GM18502 (cell line): ENCODE results near the gene PIANP.
"Not testable (repeated sequence)": the region's sequence is repeated elsewhere in the genome, so short reads cannot be mapped to it uniquely, and the experiment has no call there.

Experiments
- ATAC-seq: cut with Tn5 transposase; IDR thresholded peaks from one replicate; pipeline ENCODE4 v1.9.1; 2021; ENCODE audit warnings: mild to moderate bottlenecking; ENCODE audit not compliant: unreplicated experiment, poor library complexity

Gene PIANP

GRCh38 chr12:6700646-6701051, at the start of gene PIANP:
Gene PIANP, minus strand, starts transcription at chr12:6700815. Its CDS starts 2,754 bp downstream, at chr12:6698061.
- ATAC-seq: no peak

- no peak for ATAC-seq
Measured at GRCh38 chr12:6748761-6749160, 48.1 kb upstream of the PIANP start.

GRCh38 chr12:6747216-6747615, 46.6 kb upstream of the PIANP start:
- ATAC-seq: no peak

GRCh38 chr12:6745741-6746525, 45.3 kb upstream of the PIANP start:
- no peak for ATAC-seq

GRCh38 chr12:6743300-6743699, 42.7 kb upstream of the PIANP start:
- not testable (repeated sequence) for ATAC-seq

GRCh38 chr12:6742834-6743233, 42.2 kb upstream of the PIANP start:
- no peak for ATAC-seq

GRCh38 chr12:6742080-6742479, 41.5 kb upstream of the PIANP start:
- ATAC-seq: not testable (repeated sequence)

GRCh38 chr12:6736754-6737153, 36.1 kb upstream of the PIANP start:
- no peak for ATAC-seq

GRCh38 chr12:6735448-6736191, 35.0 kb upstream of the PIANP start:
- no peak for ATAC-seq

- no peak for ATAC-seq
Measured at GRCh38 chr12:6734506-6735387, 34.1 kb upstream of the PIANP start.

- ATAC-seq: no peak
Measured at GRCh38 chr12:6730169-6730568, 29.6 kb upstream of the PIANP start.

GRCh38 chr12:6729186-6729585, 28.6 kb upstream of the PIANP start:
- ATAC-seq: no peak

GRCh38 chr12:6725350-6725749, 24.7 kb upstream of the PIANP start:
- ATAC-seq: no peak

GRCh38 chr12:6724409-6724797, 23.8 kb upstream of the PIANP start:
- peak; percentile 21 for ATAC-seq

GRCh38 chr12:6723607-6724408, 23.2 kb upstream of the PIANP start, which contains the start of gene COPS7A:
Gene COPS7A, plus strand, starts transcription at chr12:6724046. Its CDS starts 611 bp downstream, at chr12:6724657.
- ATAC-seq: peak; percentile 94

GRCh38 chr12:6722863-6723262, 22.2 kb upstream of the PIANP start:
- ATAC-seq: no peak

- no peak for ATAC-seq
Measured at GRCh38 chr12:6716874-6717437, 16.3 kb upstream of the PIANP start.

GRCh38 chr12:6716031-6716873, 15.6 kb upstream of the PIANP start:
- ATAC-seq: not testable (repeated sequence)
